NCI-H69 (cell line): ENCODE measurements around the gene PIGZ.

Experiments used
- DNase-seq: peaks from one replicate; lab custom pipeline; 2025; lab: John Stamatoyannopoulos, UW

Gene PIGZ

DNA sequence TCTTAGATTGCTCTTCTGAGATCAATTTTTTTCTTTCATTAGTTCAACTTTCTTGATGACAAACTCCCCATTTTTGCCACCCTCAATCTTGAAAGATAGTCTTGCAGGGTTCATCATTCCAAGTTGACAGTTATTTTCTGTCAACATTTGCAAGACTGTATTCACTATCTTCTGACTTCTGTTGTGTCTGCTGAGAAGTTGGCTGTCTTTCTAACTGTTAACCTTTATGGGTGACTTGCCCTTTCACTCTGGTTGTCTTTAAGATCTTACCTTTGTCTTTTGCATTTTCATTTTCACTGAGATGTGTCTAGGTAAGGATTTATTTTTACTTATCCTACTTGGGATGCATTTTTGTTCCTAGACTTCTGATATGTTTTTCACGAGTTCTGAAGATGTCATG lies 14.6 kb upstream of the PIGZ start:
- no peak for DNase-seq

- no peak for DNase-seq
These were observed 13.0 kb upstream of the PIGZ start for GRCh38 chr3:196981657-196982056.

DNA sequence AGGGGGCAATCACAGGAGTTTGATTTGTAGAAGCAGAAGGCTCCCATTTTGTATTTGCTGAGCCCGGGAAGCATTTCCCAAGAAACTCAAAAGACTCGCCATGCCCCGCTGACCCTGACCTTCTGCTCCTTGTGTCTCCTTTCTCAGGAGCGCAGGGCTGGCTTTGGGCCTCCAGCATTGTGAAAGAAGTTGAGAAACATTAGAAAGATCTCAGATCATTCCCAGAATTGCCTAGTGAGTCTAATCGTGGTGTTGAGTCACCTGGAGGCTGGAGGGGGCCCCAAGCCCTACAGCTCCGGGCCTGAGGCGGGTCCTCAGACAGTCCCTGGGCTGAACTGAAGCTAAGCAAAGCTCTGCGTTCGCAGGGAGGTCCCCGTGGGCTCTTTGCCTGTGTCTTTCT lies 10.9 kb upstream of the PIGZ start:
- DNase-seq: no peak

- no peak for DNase-seq
These were observed 8.3 kb upstream of the PIGZ start for GRCh38 chr3:196976941-196977340.

GRCh38 chr3:196975349-196975748 lies 6.7 kb upstream of the PIGZ start:
- DNase-seq: no peak

- no peak for DNase-seq
These were observed 6.0 kb upstream of the PIGZ start for GRCh38 chr3:196974661-196975060.

DNA sequence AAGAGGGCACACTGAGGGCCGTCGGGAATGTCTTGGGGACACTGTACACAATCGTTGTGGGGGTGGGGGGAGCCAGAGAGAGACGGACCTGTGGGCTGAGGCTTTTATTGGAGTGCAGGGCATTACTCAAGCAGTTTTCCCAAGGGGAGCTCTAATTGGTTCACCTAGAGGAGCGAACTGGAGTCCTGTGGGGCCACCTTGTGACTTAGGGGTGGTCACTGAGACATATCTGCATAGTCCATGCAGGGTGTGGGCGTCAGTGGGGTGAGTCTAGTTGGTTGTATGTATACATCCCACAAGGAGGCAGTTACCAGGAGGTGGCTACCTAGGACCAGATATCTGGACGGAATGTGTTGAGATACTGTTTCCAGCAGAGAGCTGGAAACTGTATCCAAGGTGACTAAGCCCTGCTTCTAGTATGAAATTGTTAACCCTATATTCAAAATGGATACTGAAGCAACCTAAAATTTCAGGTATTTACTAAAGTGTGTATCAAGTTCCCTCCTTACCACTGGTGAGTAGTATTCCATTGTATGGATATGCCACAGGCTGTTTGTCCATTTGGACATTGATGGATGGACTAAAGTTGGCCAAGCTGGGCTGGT lies 2.6 kb upstream of the PIGZ start:
- no peak for DNase-seq

- no peak for DNase-seq
These were observed 2.0 kb upstream of the PIGZ start for GRCh38 chr3:196970547-196971093.

GRCh38 chr3:196969660-196970546 lies 1.3 kb upstream of the PIGZ start:
- peak; percentile 82 for DNase-seq

- DNase-seq: peak; percentile 73
These were observed 564 bp upstream of the PIGZ start for GRCh38 chr3:196969134-196969659.

DNA sequence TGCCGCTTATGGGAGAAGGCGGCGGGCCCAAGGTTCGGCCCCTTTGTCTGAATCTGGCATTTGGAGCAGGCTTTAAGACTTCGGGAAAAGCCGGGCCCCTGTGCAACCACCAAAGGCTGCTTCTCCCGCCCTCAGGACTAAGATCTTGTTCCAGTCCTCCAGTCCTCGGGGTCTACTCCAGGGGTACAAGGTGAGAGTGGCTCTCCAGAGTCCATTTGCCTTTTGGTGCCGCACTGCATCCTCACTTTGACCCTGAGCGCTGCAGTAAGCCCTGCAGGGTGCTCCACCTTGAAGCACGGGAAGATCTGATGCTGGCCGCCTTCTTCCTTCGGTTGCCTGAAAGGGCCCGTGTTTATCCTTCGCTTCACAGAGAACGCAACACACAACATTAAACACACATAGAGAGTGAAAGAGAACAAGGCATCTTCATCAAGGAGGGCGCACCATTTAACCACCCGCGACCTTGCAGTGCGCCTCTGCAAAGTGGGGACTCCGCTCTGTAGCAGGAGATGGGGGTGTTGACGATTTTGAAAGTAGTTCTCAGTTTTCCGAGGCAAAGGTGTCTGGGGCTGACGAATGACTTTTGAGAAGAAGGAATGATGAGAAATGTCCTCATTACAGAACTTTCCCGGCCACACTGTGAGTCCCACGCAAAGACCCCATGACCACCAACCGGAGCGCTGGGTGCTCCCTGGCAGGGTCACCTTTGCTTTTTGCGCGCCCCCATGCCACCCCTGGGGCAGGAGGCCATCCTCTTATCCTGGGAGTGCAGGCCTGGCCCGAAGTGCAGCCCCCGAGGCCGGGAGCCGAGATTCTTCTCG lies 1.0 kb downstream of the PIGZ start:
- DNase-seq: no peak

GRCh38 chr3:196966526-196967401 lies 1.9 kb downstream of the PIGZ start:
- no peak for DNase-seq

DNA sequence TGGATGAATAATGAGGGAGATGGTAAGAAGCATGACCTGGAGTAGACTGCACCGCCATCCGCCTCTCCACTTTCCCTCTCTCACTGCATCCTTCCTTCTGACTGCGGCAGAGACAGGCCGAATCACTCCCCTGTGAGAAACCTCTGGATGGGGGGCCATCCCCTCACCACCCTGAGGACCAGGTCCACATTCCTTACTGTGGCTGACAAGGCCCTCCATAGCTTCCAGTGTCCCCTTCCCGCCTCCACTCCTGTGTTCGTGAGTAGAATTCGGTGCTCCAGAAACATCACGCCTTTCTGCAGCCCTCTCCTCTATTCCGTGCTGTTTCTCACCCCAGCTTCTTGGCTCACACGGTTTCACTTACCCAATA lies 2.8 kb downstream of the PIGZ start:
- no peak for DNase-seq

DNA sequence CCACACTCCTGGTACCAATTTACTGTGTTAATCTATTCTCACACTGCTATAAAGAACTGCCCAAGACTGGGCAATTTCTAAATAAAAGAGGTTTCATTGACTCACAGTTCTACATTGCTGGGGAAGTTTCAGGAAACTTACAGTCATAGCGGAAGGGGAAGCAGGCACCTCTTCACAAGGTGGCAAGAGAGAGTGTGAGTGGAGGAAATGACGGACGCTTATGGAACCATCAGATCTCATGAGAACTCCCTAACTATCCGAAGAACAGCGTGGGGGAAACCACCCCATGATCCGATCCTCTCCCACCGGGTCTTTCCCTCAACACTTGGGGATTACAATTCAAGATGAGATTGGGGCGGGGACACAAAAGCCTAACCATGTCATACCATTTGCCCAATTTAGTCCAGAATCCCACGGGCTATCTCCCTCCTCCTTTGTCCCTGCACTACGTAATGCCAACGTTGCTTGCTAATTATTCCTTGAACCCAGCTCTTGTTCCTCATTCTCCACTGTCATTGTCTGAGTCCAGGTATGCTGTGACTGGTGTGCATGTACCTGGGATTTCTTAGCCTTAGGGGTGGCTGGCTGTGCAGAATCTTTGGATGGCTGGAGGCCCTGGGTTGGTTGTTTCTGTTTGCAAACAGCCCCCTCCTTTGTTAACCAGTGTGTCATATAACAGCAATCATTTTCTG lies 3.4 kb downstream of the PIGZ start:
- DNase-seq: no peak

DNA sequence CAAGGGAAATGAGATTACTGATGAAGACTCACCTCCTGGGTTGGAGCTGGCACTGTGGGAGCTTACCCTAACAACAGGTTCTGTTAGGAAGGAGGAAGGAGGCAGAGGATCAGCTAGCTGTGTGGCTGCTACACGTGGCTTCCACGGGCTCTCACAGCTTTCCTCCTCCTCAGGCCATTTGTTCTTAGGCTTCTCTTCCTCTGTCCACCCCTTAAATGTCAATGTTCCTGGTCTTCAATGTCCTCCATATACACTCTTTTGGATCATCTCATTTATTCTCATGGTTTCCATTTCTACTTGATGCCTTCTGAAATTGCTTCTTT lies 5.0 kb downstream of the PIGZ start:
- no peak for DNase-seq

DNA sequence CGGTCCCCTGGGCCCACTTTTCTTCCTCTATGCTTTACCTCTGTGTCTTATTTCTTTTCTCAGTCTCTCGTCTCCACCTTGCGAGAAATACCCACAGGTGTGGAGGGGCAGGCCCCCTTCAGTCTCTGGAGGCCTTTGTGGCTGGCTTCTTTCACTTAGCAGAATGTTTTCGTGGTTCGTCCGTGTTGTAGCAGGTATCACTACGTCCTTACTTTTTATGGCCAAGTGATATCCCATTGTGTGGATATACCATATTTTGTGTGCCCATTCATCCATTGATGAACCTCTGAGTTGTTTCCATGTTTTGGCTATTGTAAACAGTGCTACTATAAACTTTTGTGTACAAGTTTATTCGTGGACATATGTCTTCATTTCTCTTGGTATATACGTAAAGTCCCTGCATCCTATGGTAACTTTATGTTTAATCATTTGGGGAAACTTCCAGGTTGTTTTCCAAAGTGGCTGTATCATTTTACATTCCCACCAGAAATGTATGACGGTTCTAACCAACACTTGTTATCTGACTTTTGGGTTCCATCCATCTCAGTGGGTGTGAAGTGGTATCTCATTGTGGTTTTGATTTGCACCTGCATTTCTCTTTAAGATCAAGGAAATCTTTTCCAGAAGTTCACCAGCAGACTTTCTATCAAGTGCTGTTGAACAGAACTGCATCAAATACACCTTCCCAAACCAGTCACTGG lies 5.6 kb downstream of the PIGZ start:
- no peak for DNase-seq

GRCh38 chr3:196962108-196962929 lies 6.3 kb downstream of the PIGZ start:
- peak; percentile 56 for DNase-seq

GRCh38 chr3:196954832-196955231 lies 13.8 kb downstream of the PIGZ start:
- no peak for DNase-seq

DNA sequence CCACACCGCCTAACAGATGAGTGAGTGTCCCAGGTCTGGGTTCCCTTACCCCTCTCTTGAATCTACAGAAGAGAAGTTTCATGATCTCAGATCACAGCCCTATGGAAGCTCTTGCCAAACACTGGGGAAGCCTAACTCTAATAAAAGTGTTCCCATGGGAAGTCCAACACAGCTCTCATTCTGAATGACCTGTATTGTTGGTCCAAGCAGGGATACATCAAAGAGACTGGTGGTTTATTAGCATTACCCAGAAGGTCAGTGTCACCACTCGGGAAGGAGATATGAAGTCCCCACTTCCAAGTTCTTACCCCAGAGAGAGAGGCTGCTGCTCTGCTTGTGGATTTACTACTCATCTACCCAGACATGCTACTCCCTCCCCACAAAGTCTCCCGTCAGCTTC lies 17.3 kb downstream of the PIGZ start:
- no peak for DNase-seq
